Transverse colon (tissue), 4 donors: Measurements from ENCODE around the gene RALGPS1.

ENCODE experiments used
- EP300 ChIP-seq: sonication (generic); formaldehyde crosslinking; IDR thresholded peaks from one replicate; pipeline ENCODE4 v1.6.1; 2017; ENCODE audit warnings: antibody characterized with exemption, low read depth
- POLR2A ChIP-seq: fragments of 450-650 bp; IDR thresholded peaks from one replicate; pipeline ENCODE4 v1.6.1; 2016; ENCODE audit warnings: antibody characterized with exemption, mild to moderate bottlenecking, moderate library complexity
- POLR2AphosphoS5 ChIP-seq, 3 donors: sonication (generic); formaldehyde crosslinking; IDR thresholded peaks; one replicate each; pipeline ENCODE4 v1.6.1; 2016; ENCODE audit warnings: antibody characterized with exemption in 3 of 3
- TF ChIP-seq, protein P1 (sequence below), 5 experiments: fragments of 200-600 bp in 3 of 5; fragments of 450-650 bp in 2 of 5; sonication (generic) in 3 of 5; IDR thresholded peaks; 1 replicate in 2 of 5; 2 replicates in 3 of 5; pipeline ENCODE4 v1.5.1; 2016 to 2017; ENCODE audit warnings: antibody characterized with exemption in 5 of 5, inconsistent platforms in 3 of 5, mild to moderate bottlenecking in 2 of 5, moderate library complexity in 1 of 5

DNA sequence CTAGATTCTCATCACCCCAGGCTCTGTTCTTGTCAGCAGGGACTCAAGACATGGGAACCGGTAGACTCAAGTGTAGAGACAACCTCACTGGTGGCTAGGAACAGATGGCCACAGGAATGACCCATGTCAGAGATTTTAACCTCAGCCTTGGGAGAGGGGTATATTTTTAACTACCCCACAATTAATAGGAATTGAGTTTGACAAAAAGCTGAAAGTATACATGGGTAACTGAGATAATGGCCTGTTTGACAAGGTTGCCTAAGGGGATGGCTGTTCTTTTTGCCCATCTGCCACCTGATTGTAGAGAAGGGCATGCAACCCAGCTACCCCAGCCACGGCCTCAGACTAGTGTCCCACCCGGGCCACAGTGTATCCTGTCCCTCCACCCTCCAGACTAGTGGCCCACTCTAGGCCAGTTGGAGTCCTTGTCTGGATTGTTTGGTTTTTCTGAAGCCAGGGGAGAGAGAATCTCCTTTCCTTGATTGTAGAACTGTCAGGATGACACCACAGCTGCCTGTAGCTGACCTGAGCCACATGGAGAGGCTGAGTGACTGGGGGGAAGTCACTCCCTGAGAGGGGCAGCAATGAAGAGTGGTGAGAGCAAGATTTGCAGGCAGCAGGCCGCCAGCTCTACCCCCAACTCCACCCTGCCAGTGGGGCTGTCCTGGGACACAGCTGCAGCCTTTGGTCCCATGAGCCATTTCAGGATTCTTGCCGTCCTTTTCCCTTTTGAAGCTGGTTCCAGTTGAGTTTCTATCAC, 222.5 kb downstream of the RALGPS1 start:
- TF ChIP-seq, protein P1, sequence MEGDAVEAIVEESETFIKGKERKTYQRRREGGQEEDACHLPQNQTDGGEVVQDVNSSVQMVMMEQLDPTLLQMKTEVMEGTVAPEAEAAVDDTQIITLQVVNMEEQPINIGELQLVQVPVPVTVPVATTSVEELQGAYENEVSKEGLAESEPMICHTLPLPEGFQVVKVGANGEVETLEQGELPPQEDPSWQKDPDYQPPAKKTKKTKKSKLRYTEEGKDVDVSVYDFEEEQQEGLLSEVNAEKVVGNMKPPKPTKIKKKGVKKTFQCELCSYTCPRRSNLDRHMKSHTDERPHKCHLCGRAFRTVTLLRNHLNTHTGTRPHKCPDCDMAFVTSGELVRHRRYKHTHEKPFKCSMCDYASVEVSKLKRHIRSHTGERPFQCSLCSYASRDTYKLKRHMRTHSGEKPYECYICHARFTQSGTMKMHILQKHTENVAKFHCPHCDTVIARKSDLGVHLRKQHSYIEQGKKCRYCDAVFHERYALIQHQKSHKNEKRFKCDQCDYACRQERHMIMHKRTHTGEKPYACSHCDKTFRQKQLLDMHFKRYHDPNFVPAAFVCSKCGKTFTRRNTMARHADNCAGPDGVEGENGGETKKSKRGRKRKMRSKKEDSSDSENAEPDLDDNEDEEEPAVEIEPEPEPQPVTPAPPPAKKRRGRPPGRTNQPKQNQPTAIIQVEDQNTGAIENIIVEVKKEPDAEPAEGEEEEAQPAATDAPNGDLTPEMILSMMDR (IDR thresholded peaks at IDR 0.05): no peak
- TF ChIP-seq POLR2A: no peak
- no peak for TF ChIP-seq POLR2AphosphoS5 (IDR thresholded peaks at IDR 0.05)
- TF ChIP-seq EP300: no peak
